ENCODE results near the gene SNAI1. TPM values are rescaled to one million over a fixed set of nuclear protein-coding genes. Genes with fewer than 3 reads are reported as not detected.

Gene SNAI1
- total and polyA plus RNA-seq, 2 donors (not counting 3 experiments of a cell fraction or from before 2014, with no cell fraction given) = 10.8 to 13.4 TPM

- POLR2A ChIA-PET = no interaction called here
- no peak for DNase-seq (ENCODE audit: low read depth, low spot score)
- H3K9me1 ChIP-seq (replicated peaks; ENCODE audit: control insufficient read depth, extremely low read depth, insufficient read depth, low read length) = no peaks in the 10 kb centered on the region
These were observed 33.8 kb upstream of the SNAI1 start for GRCh38 chr20:49948809-49949507.

More at GRCh38 chr20:49948809-49949507, 33.8 kb upstream of the SNAI1 start:
- no peak overlapping the region for H3K4me3 ChIP-seq (replicated peaks in 1 of 3; ENCODE audit: insufficient read depth in 1 of 3, low read depth in 1 of 3, low read length in 3 of 3)
- no peak overlapping the region for H3K27ac ChIP-seq (ENCODE audit: insufficient read depth, low read depth, low read length)
- no TSS peak for BruUV-seq (replicated peaks)
- H3K4me2 ChIP-seq (ENCODE audit: insufficient read depth, low read length) = no peak overlapping the region
- intact Hi-C loops (cut with micrococcal nuclease) (no loop called here), dilution Hi-C loops (cut with MboI; ENCODE audit: extremely low pct_ligation_motif_present, low sequenced_read_pairs) (no loop called here)
- no peak overlapping the region for H2AFZ ChIP-seq (ENCODE audit: low read depth, low read length)
- CTCF ChIA-PET = interaction anchor here (1.9 kb wide), 1 partner anchor 30 kb away, joined by 6 read pairs; no protein-coding TSS in a partner anchor
- TF ChIP-seq POLR2A (IDR thresholded peaks at IDR 0.05; ENCODE audit: low read depth, low read length) (no peak), CTCF (IDR thresholded peaks at IDR 0.05; ENCODE audit: extremely low read depth in 1 of 2, insufficient read depth in 1 of 2, low read depth in 1 of 2, low read length in 2 of 2) (no peak)
- H3K79me2 ChIP-seq (ENCODE audit: control insufficient read depth, insufficient read depth, low read length) = peaks cover 9% of the 10 kb centered on the region
- H4K20me1 ChIP-seq (replicated peaks; ENCODE audit: control insufficient read depth, extremely low read depth, insufficient read depth, low read length) = no peaks in the 10 kb centered on the region
- H3K36me3 ChIP-seq (ENCODE audit: control insufficient read depth in 2 of 2, extremely low read depth in 1 of 2, insufficient read depth in 2 of 2, low read length in 2 of 2) = peaks cover 24 to 37% of the 10 kb centered on the region in 2 experiments
- no peak overlapping the region for H3K9ac ChIP-seq (replicated peaks; ENCODE audit: extremely low read depth, insufficient read depth, low read length)
- peaks cover 10% of the 10 kb centered on the region for H3K4me1 ChIP-seq (ENCODE audit: control insufficient read depth, extremely low read depth, insufficient read depth, low read length)
- no peaks in the 10 kb centered on the region for H3K9me3 ChIP-seq (replicated peaks; ENCODE audit: control insufficient read depth, insufficient read depth, low read length)
- H3K27me3 ChIP-seq (ENCODE audit: control insufficient read depth in 2 of 2, insufficient read depth in 2 of 2, low read length in 2 of 2) = no peaks in the 10 kb centered on the region
- FAIRE-seq = no peak
